GM12878 (cell line): ENCODE measurements around the gene DRAP1. TPM values are rescaled to one million over a fixed set of nuclear protein-coding genes. Genes with fewer than 3 reads are reported as not detected.

Experiments used
- ATAC-seq: fragments of 200-7000 bp; cut with Tn5 transposase; 3 replicates; pipeline ENCODE4 v1.9.1; 2020; ENCODE audit warnings: mild to moderate bottlenecking, moderate library complexity
- BruUV-seq: library from RNA; stranded (reverse); fragments of 400-500 nt; replicated peaks from 2 replicates; lab custom pipeline; 2021; lab: Mats Ljungman, UMichigan
- CTCF ChIA-PET: fragments of 300-600 bp; sonication (Branson Sonifier 250); formaldehyde crosslinking; extraction: SDS; loops from one replicate; lab custom pipeline; 2021; ENCODE audit warnings: inconsistent platforms; lab: Yijun Ruan, JAX
- POLR2A ChIA-PET: fragments of 350-600 bp; formaldehyde crosslinking; extraction: SDS; loops from one replicate; lab custom pipeline; 2021; ENCODE audit warnings: inconsistent platforms; lab: Charles Lee
- RAD21 ChIA-PET: fragments of 300-600 bp; sonication (Branson Sonifier 250); formaldehyde crosslinking; loops from one replicate; lab custom pipeline; 2023; ENCODE audit warnings: antibody characterized with exemption; ENCODE audit not compliant: unreplicated experiment; lab: Charles Lee
- SMC1A ChIA-PET: fragments of 300-600 bp; sonication (Branson Sonifier 250); formaldehyde crosslinking; loops from one replicate; lab custom pipeline; 2023; ENCODE audit not compliant: unreplicated experiment, uncharacterized antibody; lab: Charles Lee
- DNase-seq: peaks from one replicate; pipeline ENCODE4 v3.0.0-alpha.2; 2011; ENCODE audit warnings: low read depth, low spot score
- FAIRE-seq: peaks from 3 replicates; lab custom pipeline; 2011; peaks lifted over from hg19 to GRCh38; lab: Jason Lieb, UNC
- H2AFZ ChIP-seq: 2 replicates; pipeline ENCODE4 v1.6.0; 2011; ENCODE audit warnings: low read depth, low read length, control low read depth; ENCODE audit not compliant: control insufficient read depth
- H3K27ac ChIP-seq: 2 replicates; pipeline ENCODE4 v1.5.1; 2011; ENCODE audit warnings: control low read depth; ENCODE audit not compliant: control insufficient read depth, insufficient read depth
- H3K27me3 ChIP-seq, 2 experiments: replicated peaks in 1 of 2; 2 replicates each; pipeline versions ENCODE4 v1.6.0 to v1.6.1; 2011; ENCODE audit warnings: low read length in 1 of 2; ENCODE audit not compliant: control insufficient read depth in 2 of 2, insufficient read depth in 2 of 2
- H3K36me3 ChIP-seq, 2 experiments: 2 replicates each; pipeline ENCODE4 v1.5.1; 2011; ENCODE audit warnings: low read length in 1 of 2; ENCODE audit not compliant: control insufficient read depth in 2 of 2, insufficient read depth in 2 of 2
- H3K4me1 ChIP-seq: 2 replicates; pipeline ENCODE4 v1.6.1; 2011; ENCODE audit warnings: mild to moderate bottlenecking, low read length, moderate library complexity, mixed read lengths; ENCODE audit not compliant: control insufficient read depth, insufficient read depth
- H3K4me2 ChIP-seq: 2 replicates; pipeline ENCODE4 v1.6.0; 2011; ENCODE audit warnings: control low read depth; ENCODE audit not compliant: control insufficient read depth, insufficient read depth
- H3K4me3 ChIP-seq: fragments of 200-600 bp; sonication (generic); 2 replicates; pipeline ENCODE4 v1.5.1; 2016
- H3K79me2 ChIP-seq: 2 replicates; pipeline ENCODE4 v1.6.0; 2011; ENCODE audit warnings: low read length; ENCODE audit not compliant: control insufficient read depth, insufficient read depth
- H3K9ac ChIP-seq: 2 replicates; pipeline ENCODE4 v1.8.0; 2011; ENCODE audit warnings: low read length, control low read depth, mixed read lengths; ENCODE audit not compliant: control insufficient read depth, insufficient read depth
- H3K9me3 ChIP-seq: replicated peaks from 3 replicates; pipeline ENCODE4 v1.5.1; 2011; ENCODE audit warnings: mild to moderate bottlenecking, low read length; ENCODE audit not compliant: control insufficient read depth, insufficient read depth
- H4K20me1 ChIP-seq: 2 replicates; pipeline ENCODE4 v1.6.0; 2011; ENCODE audit not compliant: control insufficient read depth, insufficient read depth
- RAD21 ChIP-seq: IDR thresholded peaks from 2 replicates; pipeline ENCODE4 v1.6.1; 2011; ENCODE audit warnings: mild to moderate bottlenecking, low read depth, low read length, moderate library complexity; ENCODE audit not compliant: insufficient read depth
- TAF1 ChIP-seq: IDR thresholded peaks from 2 replicates; pipeline ENCODE4 v1.6.1; 2011; ENCODE audit warnings: mild to moderate bottlenecking, low read depth, low read length, borderline replicate concordance
- USF2 ChIP-seq: IDR thresholded peaks from 2 replicates; pipeline ENCODE4 v1.6.1; 2011; ENCODE audit warnings: low read depth, low read length, improper control_type of control experiment, borderline replicate concordance
- ZNF592 ChIP-seq: fragments of 450-650 bp; IDR thresholded peaks from 2 replicates; pipeline ENCODE4 v1.6.1; 2017; ENCODE audit warnings: mild to moderate bottlenecking, moderate library complexity
- WGBS: methylation state at CpG from one replicate; pipeline ENCODE4 v1.1.6; 2016; ENCODE audit warnings: low lambda C conversion rate; ENCODE audit not compliant: insufficient replicate concordance, insufficient coverage; ENCODE audit errors: missing lambda C conversion rate; 5-methylcytosine and 5-hydroxymethylcytosine counted together
- in situ Hi-C: fragments of 300-500 bp; cut with MboI; formaldehyde crosslinking; loops from 9 replicates; pipeline ENCODE4 v1.14.3; 2018; ENCODE audit warnings: mixed read lengths
- intact Hi-C: fragments of 100-400 bp; cut with micrococcal nuclease; formaldehyde crosslinking; loops from one replicate; pipeline ENCODE4 v1.14.2; 2022; ENCODE audit not compliant: unreplicated experiment
- polyA plus RNA-seq, 11 experiments: library from polyadenylated mRNA; depleted of rRNA in 4 of 11; unstranded in 6 of 11; stranded (reverse) in 5 of 11; fragments of >200 nt; fragmentation: Nextera tagmentation in 4 of 11; fragmentation: Illumina TruSeq in 1 of 11; extraction: Ambion mirVana in 4 of 11; extraction: Trizol in 1 of 11; gene quantifications; 1 replicate in 1 of 11; 2 replicates in 10 of 11; pipeline versions ENCODE4 v1.2.1 to v1.2.3, GENCODE V29; 2011 to 2016; ENCODE audit warnings: inconsistent platforms in 2 of 11, missing spikeins in 2 of 11, low read depth in 1 of 11
- total RNA-seq, 4 experiments: library from RNA; depleted of rRNA in 3 of 4; stranded (reverse); fragments of >200 nt in 3 of 4; fragmentation: Illumina TruSeq in 1 of 4; extraction: Trizol in 1 of 4; gene quantifications; 2 replicates each; pipeline versions ENCODE4 v1.2.1 to v1.2.3, GENCODE V29; 2013 to 2021

The DRAP1 gene
- total and polyA plus RNA-seq, 10 of the 15 experiments (the other 5 are each of a cell fraction or from before 2014, with no cell fraction given): 9.4 to 163 (median 114) TPM

GRCh38 chr11:65964906-65965305 is 45.7 kb downstream of the DRAP1 start:
- Histone ChIP-seq H3K79me2 (peaks cover 32% of the 10 kb centered on the region), H4K20me1 (no peaks in the 10 kb centered on the region; the same call in 1 of the 2 replicates), H3K9ac (no peak overlapping the region), H3K27ac (no peak overlapping the region), H2AFZ (no peak overlapping the region), H3K4me1 (peaks cover 3% of the 10 kb centered on the region; the same call in 1 of the 2 replicates), H3K4me3 (no peak overlapping the region), H3K27me3 (no peaks in the 10 kb centered on the region), H3K9me3 (no peaks in the 10 kb centered on the region), H3K36me3 (peaks cover 32 to 33% of the 10 kb centered on the region in 2 experiments; a peak in 3 of 4 replicates), H3K4me2 (no peak overlapping the region)
- ChIA-PET CTCF (interaction anchor here (1.0 kb wide), 1 partner anchor 79 kb away, joined by 3 read pairs; no protein-coding TSS in a partner anchor), POLR2A (no interaction called here), SMC1A (interaction anchor here (1.2 kb wide), 1 partner anchor 79 kb away, joined by 3 read pairs; no protein-coding TSS in a partner anchor), RAD21 (no interaction called here)
- intact Hi-C loops: no loop called here
- FAIRE-seq (no peak), DNase-seq (no peak), ATAC-seq (no peak)
- 84% methylated on average over 10 of the region's 10 CpGs for WGBS
- in situ Hi-C loops: no loop called here
- no TSS peak for BruUV-seq
- no peak for TF ChIP-seq ZNF592
- TF ChIP-seq RAD21: no peak
- TF ChIP-seq TAF1: no peak
- no peak for TF ChIP-seq USF2
